H1 (cell line): ENCODE measurements around the gene ZNF75A. TPM values are rescaled to one million over a fixed set of nuclear protein-coding genes. Genes with fewer than 3 reads are reported as not detected.

Experiments
- CTCF ChIA-PET: fragments of 300-600 bp; sonication (Branson Sonifier 250); formaldehyde crosslinking; loops from one replicate; lab custom pipeline; 2021; ENCODE audit not compliant: partially characterized antibody; lab: Charles Lee
- POLR2A ChIA-PET: fragments of 300-600 bp; sonication (Branson Sonifier 250); formaldehyde crosslinking; loops from one replicate; lab custom pipeline; 2021; ENCODE audit warnings: inconsistent platforms; ENCODE audit not compliant: partially characterized antibody; lab: Charles Lee
- DNase-seq, 2 experiments: peaks; one replicate each; pipeline versions ENCODE4 v3.0.0 to v3.0.0-alpha.2; 2010 to 2022; ENCODE audit warnings: low spot score in 2 of 2, low read depth in 1 of 2, mixed read lengths in 1 of 2
- FAIRE-seq: peaks from 2 replicates; lab custom pipeline; 2011; peaks lifted over from hg19 to GRCh38; lab: Jason Lieb, UNC
- H2AFZ ChIP-seq: 2 replicates; pipeline ENCODE4 v1.8.1; 2012; ENCODE audit warnings: low read length, inconsistent platforms
- H2AK5ac ChIP-seq: 2 replicates; pipeline ENCODE4 v1.6.1; 2013; ENCODE audit warnings: low read depth, low read length
- H2BK120ac ChIP-seq: replicated peaks from 2 replicates; pipeline ENCODE3; 2013; ENCODE audit warnings: low read depth, low read length, inconsistent platforms
- H2BK12ac ChIP-seq: 2 replicates; pipeline ENCODE4 v1.6.1; 2013; ENCODE audit warnings: low read depth, low read length
- H2BK15ac ChIP-seq: 2 replicates; pipeline ENCODE4 v1.6.1; 2013; ENCODE audit warnings: low read length
- H2BK20ac ChIP-seq: 2 replicates; pipeline ENCODE4 v1.6.1; 2013; ENCODE audit warnings: low read length
- H2BK5ac ChIP-seq: 2 replicates; pipeline ENCODE4 v1.6.1; 2013; ENCODE audit warnings: low read depth, low read length
- H3K14ac ChIP-seq: 2 replicates; pipeline ENCODE4 v1.6.1; 2013; ENCODE audit warnings: inconsistent platforms; ENCODE audit not compliant: insufficient read length
- H3K18ac ChIP-seq: 2 replicates; pipeline ENCODE4 v1.6.1; 2013; ENCODE audit warnings: low read length; ENCODE audit errors: extremely low read depth
- H3K23ac ChIP-seq: 2 replicates; pipeline ENCODE4 v1.6.1; 2013; ENCODE audit warnings: inconsistent platforms; ENCODE audit not compliant: insufficient read length
- H3K23me2 ChIP-seq: 2 replicates; pipeline ENCODE4 v1.6.1; 2013; ENCODE audit warnings: low read depth, low read length
- H3K27ac ChIP-seq: 2 replicates; pipeline ENCODE4 v1.6.1; 2011; ENCODE audit warnings: low read depth, low read length, inconsistent platforms
- H3K27me3 ChIP-seq, 4 experiments: replicated peaks in 1 of 4; 1 replicate in 1 of 4; 2 replicates in 3 of 4; pipeline versions ENCODE4 v1.6.1 to v1.8.1; 2011 to 2013; ENCODE audit warnings: low read length in 3 of 4, mild to moderate bottlenecking in 3 of 4, inconsistent platforms in 2 of 4, mixed read lengths in 2 of 4, moderate library complexity in 1 of 4; ENCODE audit not compliant: control insufficient read depth in 3 of 4, insufficient read depth in 3 of 4; ENCODE audit errors: extremely low read depth in 1 of 4
- H3K36me3 ChIP-seq, 4 experiments: 2 replicates each; pipeline versions ENCODE4 v1.6.1 to v1.8.1; 2011 to 2013; ENCODE audit warnings: mild to moderate bottlenecking in 4 of 4, low read length in 3 of 4, moderate library complexity in 2 of 4, control low read depth in 1 of 4, inconsistent platforms in 1 of 4; ENCODE audit not compliant: insufficient read depth in 4 of 4, control insufficient read depth in 2 of 4
- H3K4ac ChIP-seq: replicated peaks from 2 replicates; pipeline ENCODE3; 2013; ENCODE audit warnings: low read length, low read depth, mixed read lengths, inconsistent platforms; ENCODE audit not compliant: insufficient read length
- H3K4me1 ChIP-seq, 4 experiments: replicated peaks in 1 of 4; 1 replicate in 1 of 4; 2 replicates in 3 of 4; pipeline versions ENCODE4 v1.6.1 to v1.8.1; 2011 to 2013; ENCODE audit warnings: low read length in 3 of 4, inconsistent platforms in 2 of 4, mixed read lengths in 1 of 4; ENCODE audit not compliant: insufficient read depth in 4 of 4, control insufficient read depth in 3 of 4
- H3K4me2 ChIP-seq, 2 experiments: 2 replicates each; pipeline versions ENCODE4 v1.6.1 to v1.8.1; 2011 to 2013; ENCODE audit warnings: low read depth in 2 of 2, low read length in 2 of 2, control low read depth in 1 of 2, inconsistent platforms in 1 of 2, mild to moderate bottlenecking in 1 of 2; ENCODE audit not compliant: insufficient read depth in 1 of 2
- H3K4me3 ChIP-seq, 4 experiments: fragments of 200-600, 300-600 bp in 1 of 4; sonication (generic), shearing (Covaris generic), sonication (Bioruptor Twin) in 1 of 4; 2 replicates each; pipeline versions ENCODE4 v1.5.1 to v1.8.1; 2011 to 2016; ENCODE audit warnings: low read length in 4 of 4, low read depth in 3 of 4, control low read depth in 2 of 4, inconsistent platforms in 2 of 4, mild to moderate bottlenecking in 2 of 4, mixed read lengths in 1 of 4, moderate library complexity in 1 of 4; ENCODE audit not compliant: insufficient read depth in 2 of 4; ENCODE audit errors: extremely low read depth in 1 of 4
- H3K56ac ChIP-seq: replicated peaks from 2 replicates; pipeline ENCODE3; 2013; ENCODE audit warnings: low read depth, mild to moderate bottlenecking, mixed read lengths, low read length, inconsistent platforms; ENCODE audit not compliant: insufficient read length
- H3K79me1 ChIP-seq: 2 replicates; pipeline ENCODE4 v1.6.1; 2013; ENCODE audit warnings: low read depth, low read length, control low read depth
- H3K79me2 ChIP-seq, 2 experiments: 2 replicates each; pipeline versions ENCODE4 v1.6.1 to v1.8.1; 2012 to 2013; ENCODE audit warnings: low read length in 2 of 2, mild to moderate bottlenecking in 2 of 2, inconsistent platforms in 1 of 2; ENCODE audit not compliant: insufficient read depth in 2 of 2, control insufficient read depth in 1 of 2
- H3K9ac ChIP-seq, 4 experiments: replicated peaks in 1 of 4; 1 replicate in 1 of 4; 2 replicates in 3 of 4; pipeline versions ENCODE4 v1.6.1 to v1.8.1; 2011 to 2013; ENCODE audit warnings: low read depth in 3 of 4, low read length in 3 of 4, control low read depth in 2 of 4, mild to moderate bottlenecking in 2 of 4, moderate library complexity in 2 of 4, inconsistent platforms in 1 of 4; ENCODE audit errors: extremely low read depth in 1 of 4
- H3K9me3 ChIP-seq, 2 experiments: 2 replicates each; pipeline versions ENCODE4 v1.6.1 to v1.8.1; 2012 to 2013; ENCODE audit warnings: mild to moderate bottlenecking in 2 of 2, moderate library complexity in 2 of 2, control low read depth in 1 of 2, inconsistent platforms in 1 of 2, low read depth in 1 of 2, low read length in 1 of 2, mixed read lengths in 1 of 2; ENCODE audit not compliant: insufficient read depth in 2 of 2
- H4K20me1 ChIP-seq, 2 experiments: replicated peaks in 1 of 2; 2 replicates each; pipeline versions ENCODE3 to v1.8.1; 2011 to 2013; ENCODE audit warnings: inconsistent platforms in 2 of 2, low read length in 2 of 2, mild to moderate bottlenecking in 1 of 2; ENCODE audit not compliant: insufficient read depth in 2 of 2, control insufficient read depth in 1 of 2
- H4K5ac ChIP-seq: 2 replicates; pipeline ENCODE4 v1.6.1; 2013; ENCODE audit warnings: low read length, low read depth, mixed read lengths, inconsistent platforms; ENCODE audit not compliant: insufficient read length
- H4K8ac ChIP-seq: 2 replicates; pipeline ENCODE4 v1.8.0; 2013; ENCODE audit warnings: mild to moderate bottlenecking, moderate library complexity, low read length, inconsistent platforms; ENCODE audit not compliant: insufficient read depth; ENCODE audit errors: extremely low read depth
- H4K91ac ChIP-seq: replicated peaks from 2 replicates; pipeline ENCODE3; 2013; ENCODE audit warnings: low read length, mixed read lengths, inconsistent platforms; ENCODE audit not compliant: insufficient read length
- ATF2 ChIP-seq: IDR thresholded peaks from 2 replicates; pipeline ENCODE4 v1.6.1; 2012; ENCODE audit warnings: low read length, inconsistent platforms
- ATF3 ChIP-seq: IDR thresholded peaks from 2 replicates; pipeline ENCODE4 v1.6.1; 2011; ENCODE audit warnings: low read depth, mild to moderate bottlenecking, low read length; ENCODE audit not compliant: insufficient read depth
- EGR1 ChIP-seq: IDR thresholded peaks from 2 replicates; pipeline ENCODE4 v1.6.1; 2011; ENCODE audit warnings: low read depth, low read length, borderline replicate concordance
- POU5F1 ChIP-seq: IDR thresholded peaks from 2 replicates; pipeline ENCODE4 v1.6.1; 2011; ENCODE audit warnings: low read depth, mild to moderate bottlenecking, low read length, moderate library complexity
- WGBS, 2 experiments: shearing (Covaris generic) in 1 of 2; methylation state at CpG; one replicate each; pipeline versions ENCODE4 v1.1.6 to v1.1.7; 2013 to 2015; ENCODE audit warnings: low lambda C conversion rate in 2 of 2, mixed read lengths in 2 of 2, inconsistent platforms in 1 of 2, low coverage in 1 of 2, missing lambda C conversion rate in 1 of 2; ENCODE audit not compliant: insufficient replicate concordance in 2 of 2, insufficient coverage in 1 of 2, insufficient read length in 1 of 2; ENCODE audit errors: extremely low coverage in 1 of 2, missing lambda C conversion rate in 1 of 2; 5-methylcytosine and 5-hydroxymethylcytosine counted together
- polyA plus RNA-seq, 7 experiments: library from polyadenylated mRNA; depleted of rRNA in 3 of 7; stranded (reverse) in 5 of 7; unstranded in 2 of 7; fragments of >200 nt in 5 of 7; fragments of 200-250 nt in 2 of 7; gene quantifications; 1 replicate in 5 of 7; 2 replicates in 1 of 7; 4 replicates in 1 of 7; pipeline versions ENCODE4 v1.2.1 to v1.2.3, GENCODE V29; 2011 to 2013; ENCODE audit warnings: missing spikeins in 2 of 7, mixed read lengths in 2 of 7
- total RNA-seq: library from RNA; stranded (reverse); fragmentation: NEBNext Ultra II Directional; extraction: Animal tissue kit (Norgen Biotek cat#: 25700); gene quantifications from 2 replicates; pipeline ENCODE4 v1.2.1, GENCODE V29; 2021

Gene ZNF75A
- total and polyA plus RNA-seq, 2 of the 8 experiments (the other 6 are each of a cell fraction or from before 2014, with no cell fraction given), result 9.3 to 30.0 TPM

- no peak for FAIRE-seq
- no peak overlapping the region for H2BK20ac ChIP-seq
- no peak overlapping the region for H3K23ac ChIP-seq
- TF ChIP-seq POU5F1 (no peak), EGR1 (no peak), ATF3 (no peak), ATF2 (no peak)
- H2BK12ac ChIP-seq, result no peak overlapping the region
- H4K5ac ChIP-seq, result no peak overlapping the region
- no peak overlapping the region for H2BK120ac ChIP-seq
- H3K23me2 ChIP-seq, result no peaks in the 10 kb centered on the region
- no peaks in the 10 kb centered on the region for H3K36me3 ChIP-seq
- no peak overlapping the region for H3K4me2 ChIP-seq
- H3K56ac ChIP-seq, result no peak overlapping the region
- H3K18ac ChIP-seq, result no peak overlapping the region
- H3K9me3 ChIP-seq, result peaks cover 32 to 42% of the 10 kb centered on the region in 2 experiments
- H2BK15ac ChIP-seq, result no peak overlapping the region
- H3K79me1 ChIP-seq, result no peaks in the 10 kb centered on the region
- no peak for DNase-seq
- CTCF ChIA-PET, result interaction anchor here (0.7 to 1.0 kb wide), 2 partner anchors 9 to 88 kb away, joined by 3 read pairs; no protein-coding TSS in a partner anchor
- POLR2A ChIA-PET, result no interaction called here
- H3K9ac ChIP-seq, result no peak overlapping the region
- no peak overlapping the region for H4K91ac ChIP-seq
- H3K27me3 ChIP-seq, result peaks cover 0 to 2% (median 0%) of the 10 kb centered on the region in 4 experiments; a peak in 1 of 7 replicates
- no peak overlapping the region for H2BK5ac ChIP-seq
- no peak overlapping the region for H4K8ac ChIP-seq
- no peak overlapping the region for H3K27ac ChIP-seq
- H3K4me3 ChIP-seq, result no peak overlapping the region
- H3K14ac ChIP-seq, result no peak overlapping the region
- 95% methylated on average over 10 of the region's 10 CpGs; no CpG with 5 or more reads in 1 of the 2 experiments for WGBS, 2 experiments
- no peaks in the 10 kb centered on the region for H4K20me1 ChIP-seq
- no peak overlapping the region for H2AK5ac ChIP-seq
- H3K4me1 ChIP-seq, result no peaks in the 10 kb centered on the region
- no peak overlapping the region for H3K4ac ChIP-seq
- no peak overlapping the region for H2AFZ ChIP-seq
- no peaks in the 10 kb centered on the region for H3K79me2 ChIP-seq
Measured at GRCh38 chr16:3356118-3356517, 50.8 kb downstream of the ZNF75A start.
